NCI-H2196 treated with DMSO at 0.1 percent for 48 hours (cell line): ENCODE results near the gene SNU13.
"Not testable (repeated sequence)": the region's sequence is repeated elsewhere in the genome, so short reads cannot be mapped to it uniquely, and the experiment has no call there.

Source experiments
- DNase-seq: peaks from one replicate; lab custom pipeline; 2025; ENCODE audit not compliant: unreplicated experiment; lab: John Stamatoyannopoulos, UW

The SNU13 gene

GRCh38 chr22:41682033-41682807, 6.4 kb downstream of the SNU13 start:
- peak; percentile 67 for DNase-seq

GRCh38 chr22:41681616-41682015, 7.1 kb downstream of the SNU13 start:
- DNase-seq: no peak

- DNase-seq: no peak
These were observed 12.5 kb downstream of the SNU13 start for GRCh38 chr22:41676134-41676533.

- no peak for DNase-seq
These were observed 13.8 kb downstream of the SNU13 start for GRCh38 chr22:41674846-41675340.

GRCh38 chr22:41672780-41673509, 15.7 kb downstream of the SNU13 start:
- no peak for DNase-seq

GRCh38 chr22:41672096-41672495, 16.6 kb downstream of the SNU13 start:
- DNase-seq: not testable (repeated sequence)

- DNase-seq: no peak
These were observed 19.4 kb downstream of the SNU13 start for GRCh38 chr22:41668971-41669911.

- no peak for DNase-seq
These were observed 23.7 kb downstream of the SNU13 start for GRCh38 chr22:41664951-41665350.

GRCh38 chr22:41664490-41664889, 24.2 kb downstream of the SNU13 start:
- no peak for DNase-seq

GRCh38 chr22:41663594-41663993, 25.1 kb downstream of the SNU13 start:
- DNase-seq: not testable (repeated sequence)

GRCh38 chr22:41661713-41662112, 27.0 kb downstream of the SNU13 start:
- no peak for DNase-seq

GRCh38 chr22:41661088-41661487, 27.6 kb downstream of the SNU13 start:
- DNase-seq: no peak

- DNase-seq: peak; percentile 42
These were observed 28.3 kb downstream of the SNU13 start for GRCh38 chr22:41660416-41660815.

- no peak for DNase-seq
These were observed 28.7 kb downstream of the SNU13 start for GRCh38 chr22:41659941-41660340.

GRCh38 chr22:41658869-41659268, 29.8 kb downstream of the SNU13 start:
- DNase-seq: no peak

GRCh38 chr22:41657709-41658108, 31.0 kb downstream of the SNU13 start:
- no peak for DNase-seq

- DNase-seq: no peak
These were observed 32.1 kb downstream of the SNU13 start for GRCh38 chr22:41656556-41656955.

- DNase-seq: no peak
These were observed 34.3 kb downstream of the SNU13 start for GRCh38 chr22:41654322-41654721.

- no peak for DNase-seq
These were observed 37.8 kb downstream of the SNU13 start for GRCh38 chr22:41650821-41651220.

GRCh38 chr22:41650229-41650628, 38.4 kb downstream of the SNU13 start:
- DNase-seq: no peak

- DNase-seq: no peak
These were observed 40.2 kb downstream of the SNU13 start for GRCh38 chr22:41648432-41648831.
